HEK293 (cell line): Measurements from ENCODE around the gene ZNF618.

ENCODE experiments used
- CTCF ChIA-PET: fragments of 350-600 bp; formaldehyde crosslinking; extraction: SDS; loops from one replicate; lab custom pipeline; 2021; ENCODE audit warnings: antibody characterized with exemption; lab: Yijun Ruan, JAX
- POLR2A ChIA-PET: fragments of 300-600 bp; formaldehyde crosslinking; extraction: SDS; loops from one replicate; lab custom pipeline; 2020; ENCODE audit warnings: antibody characterized with exemption, inconsistent platforms; lab: Yijun Ruan, JAX
- H3K27ac ChIP-seq: fragments of 200-500 bp; sonication (Bioruptor generic); 2 replicates; pipeline ENCODE4 v1.5.1; 2014; ENCODE audit warnings: low read depth, low read length, control low read depth, inconsistent platforms; ENCODE audit errors: extremely low read depth
- H3K36me3 ChIP-seq, 2 experiments: fragments of 200-500 bp in 1 of 2; sonication (Bioruptor generic) in 1 of 2; 1 replicate in 1 of 2; 2 replicates in 1 of 2; pipeline ENCODE4 v1.5.1; 2014 to 2017; ENCODE audit warnings: inconsistent platforms in 2 of 2, low read length in 2 of 2; ENCODE audit not compliant: control insufficient read depth in 2 of 2, insufficient read depth in 1 of 2
- H3K4me1 ChIP-seq: fragments of 200-500 bp; sonication (Bioruptor generic); 2 replicates; pipeline ENCODE4 v1.5.1; 2014; ENCODE audit warnings: mild to moderate bottlenecking, low read length, inconsistent platforms; ENCODE audit not compliant: control insufficient read depth, insufficient read depth
- H3K4me3 ChIP-seq: 2 replicates; pipeline ENCODE4 v1.5.1; 2011; ENCODE audit warnings: low read depth, mild to moderate bottlenecking, control low read depth, low read length, moderate library complexity
- H3K9me3 ChIP-seq: fragments of 200-500 bp; sonication (Bioruptor generic); 2 replicates; pipeline ENCODE4 v1.5.1; 2014; ENCODE audit warnings: low read depth, low read length, inconsistent platforms; ENCODE audit not compliant: control insufficient read depth, insufficient read depth
- GLI4 ChIP-seq: fragments of 450-650 bp; formaldehyde crosslinking; IDR thresholded peaks from 2 replicates; pipeline ENCODE4 v1.5.1; 2016; ENCODE audit warnings: missing biosample characterization, missing genetic modification characterization
- HOXA7 ChIP-seq: sonication (generic); formaldehyde crosslinking; IDR thresholded peaks from 2 replicates; pipeline ENCODE4 v1.8.1; 2022; ENCODE audit warnings: missing genetic modification reagents, borderline replicate concordance
- HOXD13 ChIP-seq: sonication (generic); formaldehyde crosslinking; IDR thresholded peaks from 2 replicates; pipeline ENCODE4 v1.8.0; 2022; ENCODE audit warnings: missing genetic modification reagents, borderline replicate concordance
- KLF1 ChIP-seq: fragments of 450-650 bp; formaldehyde crosslinking; IDR thresholded peaks from 2 replicates; pipeline ENCODE4 v1.5.1; 2016; ENCODE audit warnings: missing biosample characterization, missing genetic modification characterization
- PBX3 ChIP-seq: sonication (generic); formaldehyde crosslinking; IDR thresholded peaks from 2 replicates; pipeline ENCODE4 v1.8.1; 2022; ENCODE audit warnings: mild to moderate bottlenecking, moderate library complexity, missing genetic modification reagents
- YY2 ChIP-seq: fragments of 450-650 bp; formaldehyde crosslinking; IDR thresholded peaks from 2 replicates; pipeline ENCODE4 v1.5.1; 2016; ENCODE audit warnings: missing biosample characterization, missing genetic modification characterization
- ZBTB26 ChIP-seq: fragments of 450-650 bp; formaldehyde crosslinking; optimal IDR thresholded peaks from 2 replicates; pipeline ENCODE3; 2016; ENCODE audit warnings: missing biosample characterization, mild to moderate bottlenecking, missing genetic modification characterization
- ZNF121 ChIP-seq: fragments of 450-650 bp; formaldehyde crosslinking; IDR thresholded peaks from 2 replicates; pipeline ENCODE4 v1.5.1; 2016; ENCODE audit warnings: missing biosample characterization, missing genetic modification characterization
- ZNF138 ChIP-seq: fragments of 450-650 bp; formaldehyde crosslinking; IDR thresholded peaks from 2 replicates; pipeline ENCODE4 v1.5.1; 2016; ENCODE audit warnings: missing biosample characterization, missing genetic modification characterization, borderline replicate concordance
- ZNF324 ChIP-seq: fragments of 450-650 bp; formaldehyde crosslinking; IDR thresholded peaks from 2 replicates; pipeline ENCODE4 v1.5.1; 2016; ENCODE audit warnings: missing biosample characterization, missing genetic modification characterization
- ZNF433 ChIP-seq: fragments of 450-650 bp; formaldehyde crosslinking; IDR thresholded peaks from 2 replicates; pipeline ENCODE4 v1.5.1; 2016; ENCODE audit warnings: missing biosample characterization, missing genetic modification characterization, low read depth
- ZNF514 ChIP-seq: fragments of 450-650 bp; formaldehyde crosslinking; IDR thresholded peaks from 2 replicates; pipeline ENCODE4 v1.5.1; 2016; ENCODE audit warnings: missing biosample characterization, missing genetic modification characterization
- ZNF549 ChIP-seq: fragments of 450-650 bp; IDR thresholded peaks from 2 replicates; pipeline ENCODE4 v1.5.1; 2018; ENCODE audit warnings: missing biosample characterization, missing genetic modification characterization, mild to moderate bottlenecking, inconsistent platforms, moderate library complexity
- ZNF555 ChIP-seq: fragments of 450-650 bp; formaldehyde crosslinking; conservative IDR thresholded peaks from 2 replicates; pipeline ENCODE4 v1.5.1; 2017; ENCODE audit warnings: missing biosample characterization, mild to moderate bottlenecking, missing genetic modification characterization, inconsistent platforms
- ZNF645 ChIP-seq: fragments of 450-650 bp; formaldehyde crosslinking; IDR thresholded peaks from 2 replicates; pipeline ENCODE4; 2016; ENCODE audit warnings: missing biosample characterization, missing genetic modification characterization
- ZNF677 ChIP-seq: fragments of 450-650 bp; IDR thresholded peaks from 2 replicates; pipeline ENCODE4 v1.5.0; 2018; ENCODE audit warnings: missing biosample characterization, mild to moderate bottlenecking, missing genetic modification characterization, moderate library complexity
- ZNF747 ChIP-seq: fragments of 450-650 bp; formaldehyde crosslinking; IDR thresholded peaks from 2 replicates; pipeline ENCODE4 v1.5.1; 2016; ENCODE audit warnings: missing biosample characterization, missing genetic modification characterization

The ZNF618 gene

GRCh38 chr9:114054191-114054690, 178.1 kb downstream of the ZNF618 start:
- TF ChIP-seq ZNF677 (tag by site-specific recombination), result no peak
- TF ChIP-seq GLI4 (tag by site-specific recombination), result no peak
- no peak for TF ChIP-seq ZNF549 (tag by site-specific recombination)
- TF ChIP-seq PBX3 (CRISPR knock-in tag), result no peak
- TF ChIP-seq ZNF747 (tag by site-specific recombination), result no peak
- no peak for TF ChIP-seq ZNF514 (tag by site-specific recombination)
- TF ChIP-seq ZNF324 (tag by site-specific recombination), result no peak
- no peak for TF ChIP-seq ZBTB26
- no peak for TF ChIP-seq ZNF555 (tag by site-specific recombination)
- TF ChIP-seq ZNF138, result no peak
- TF ChIP-seq, all 188 proteins: peak for 0
- no peak overlapping the region for H3K4me3 ChIP-seq
- POLR2A ChIA-PET, result no interaction called here
- H3K36me3 ChIP-seq, result peaks cover 0 to 29% of the 10 kb centered on the region in 2 experiments; a peak in 1 of 3 replicates
- CTCF ChIA-PET, result no interaction called here
- no peaks in the 10 kb centered on the region for H3K4me1 ChIP-seq
- no peak overlapping the region for H3K27ac ChIP-seq
- H3K9me3 ChIP-seq, result no peaks in the 10 kb centered on the region

DNA sequence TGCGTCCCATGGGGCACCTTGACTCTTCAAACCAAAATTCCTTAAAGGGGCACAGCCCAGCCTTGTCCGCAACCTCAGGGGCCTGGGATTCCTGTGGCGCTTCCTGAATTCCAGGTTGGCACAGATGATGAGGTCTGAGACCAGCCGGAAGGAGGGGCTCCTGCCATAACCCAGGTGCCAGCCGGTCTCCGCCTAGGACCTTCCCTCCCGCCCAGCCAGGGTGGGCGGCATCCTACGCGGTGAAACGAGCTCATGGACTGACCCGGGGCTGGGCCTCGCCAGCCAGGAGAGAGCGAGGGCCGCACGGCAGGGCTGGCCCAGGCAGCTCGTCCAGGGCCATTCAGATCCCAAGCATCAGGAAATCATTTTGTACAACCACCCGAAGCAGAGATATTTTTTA, 179.0 kb downstream of the ZNF618 start:
- ChIA-PET CTCF (no interaction called here), POLR2A (no interaction called here)
- no peaks in the 10 kb centered on the region for H3K4me1 ChIP-seq
- H3K4me3 ChIP-seq, result no peak overlapping the region
- TF ChIP-seq ZNF121, result no peak
- no peak for TF ChIP-seq ZNF645 (tag by site-specific recombination)
- TF ChIP-seq HOXD13 (CRISPR knock-in tag), result no peak
- peaks cover 0 to 21% of the 10 kb centered on the region in 2 experiments; a peak in 1 of 3 replicates for H3K36me3 ChIP-seq
- no peak overlapping the region for H3K27ac ChIP-seq
- no peaks in the 10 kb centered on the region for H3K9me3 ChIP-seq

DNA sequence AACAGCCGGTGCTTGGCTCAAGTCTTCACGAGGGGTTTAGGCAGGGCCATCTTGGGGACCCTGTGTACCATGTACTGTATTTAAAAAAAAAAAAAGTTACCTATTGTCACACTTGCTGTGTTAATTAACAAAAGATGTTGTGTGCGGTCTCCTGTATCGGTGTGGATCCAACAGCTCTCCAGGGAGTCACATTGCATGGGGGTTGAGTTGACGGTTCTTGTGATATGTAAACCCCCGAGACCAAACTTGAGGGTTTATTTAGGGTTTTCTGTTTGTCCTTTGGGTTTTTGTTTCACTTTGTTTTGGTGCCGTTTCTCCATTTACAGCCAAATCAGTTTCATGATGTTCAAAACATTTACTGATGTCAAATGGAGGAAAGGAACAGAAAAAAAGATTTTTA, 179.8 kb downstream of the ZNF618 start:
- CTCF ChIA-PET, result interaction anchor here (0.7 to 4.8 kb wide), 2 partner anchors 27 to 143 kb away, joined by 3 to 19 read pairs; no protein-coding TSS in a partner anchor
- no peak overlapping the region for H3K4me3 ChIP-seq
- H3K9me3 ChIP-seq, result no peaks in the 10 kb centered on the region
- POLR2A ChIA-PET, result no interaction called here
- H3K27ac ChIP-seq, result no peak overlapping the region
- no peaks in the 10 kb centered on the region for H3K4me1 ChIP-seq
- H3K36me3 ChIP-seq, result peaks cover 0 to 14% of the 10 kb centered on the region in 2 experiments; a peak in 1 of 3 replicates
- no peak for TF ChIP-seq ZNF433 (tag by site-specific recombination)
- no peak for TF ChIP-seq KLF1 (tag by site-specific recombination)
- TF ChIP-seq HOXA7 (CRISPR knock-in tag), result no peak
- TF ChIP-seq YY2, result no peak
